ENCODE measurements around the gene SYNE2. TPM values are rescaled to one million over a fixed set of nuclear protein-coding genes. Genes with fewer than 3 reads are reported as not detected.

The SYNE2 gene
- total RNA-seq, 1 experiment from 2014 or later = 71.1 TPM

GRCh38 chr14:64000749-64001148 is 147.9 kb downstream of the SYNE2 start:
- ATAC-seq (no peak), DNase-seq (ENCODE audit: low spot score) (no peak)
- peaks cover 6% of the 10 kb centered on the region for H3K4me1 Mint-ChIP-seq
- H3K27me3 Mint-ChIP-seq (ENCODE audit: low read depth) = no peaks in the 10 kb centered on the region
- no peak for TF ChIP-seq ATF3 (CRISPR knock-in tag; conservative IDR thresholded peaks at IDR 0.05)
- H3K4me3 Mint-ChIP-seq = no peak overlapping the region
- POLR2A ChIA-PET = interaction anchor here (0.6 kb wide), 1 partner anchor 114 kb away, joined by 3 read pairs; no protein-coding TSS in a partner anchor
- H3K36me3 Mint-ChIP-seq = peaks cover 50% of the 10 kb centered on the region
- CTCF ChIA-PET = no interaction called here
- H3K9me3 Mint-ChIP-seq = no peaks in the 10 kb centered on the region
- no peak overlapping the region for H3K27ac Mint-ChIP-seq

DNA sequence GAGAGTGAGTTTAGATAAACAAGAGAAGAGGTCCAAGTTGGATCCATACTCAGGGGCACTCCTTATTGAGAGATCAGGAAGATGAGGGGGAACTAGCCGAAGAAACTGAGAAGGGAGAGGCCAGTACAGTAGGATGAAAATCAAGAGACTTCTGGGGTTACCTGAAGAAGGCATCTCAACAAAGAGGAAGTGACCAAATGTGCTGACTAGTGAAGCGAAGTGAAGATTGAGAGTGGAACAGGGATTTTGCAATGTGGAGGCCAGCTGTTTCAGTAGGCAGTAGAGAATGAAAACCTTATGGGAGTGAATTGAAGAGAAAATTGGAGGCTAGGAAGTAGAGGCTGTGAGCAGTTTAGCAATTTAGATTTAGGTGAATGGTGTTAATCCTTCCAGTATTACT is 153.0 kb downstream of the SYNE2 start:
- no peak overlapping the region for H3K4me3 Mint-ChIP-seq
- CTCF ChIA-PET = no interaction called here
- TF ChIP-seq SOX15 (CRISPR knock-in tag; IDR thresholded peaks at IDR 0.05) (no peak), ERG (CRISPR knock-in tag; IDR thresholded peaks at IDR 0.05) (no peak), RORB (CRISPR knock-in tag; IDR thresholded peaks at IDR 0.05) (no peak), ZNF423 (CRISPR knock-in tag; IDR thresholded peaks at IDR 0.05) (no peak), CBFB (CRISPR knock-in tag; IDR thresholded peaks at IDR 0.05; ENCODE audit: low read depth) (no peak), ATF3 (CRISPR knock-in tag; conservative IDR thresholded peaks at IDR 0.05) (no peak), FOXP4 (CRISPR knock-in tag; IDR thresholded peaks at IDR 0.05) (no peak), JUN (CRISPR knock-in tag; IDR thresholded peaks at IDR 0.05) (no peak), SMAD4 (CRISPR knock-in tag; IDR thresholded peaks at IDR 0.05) (no peak), HMGA2 (CRISPR knock-in tag; IDR thresholded peaks at IDR 0.05) (no peak), ZNF396 (CRISPR knock-in tag; IDR thresholded peaks at IDR 0.05; ENCODE audit: borderline replicate concordance) (no peak), NR2C2 (CRISPR knock-in tag; IDR thresholded peaks at IDR 0.05) (no peak), RELA (CRISPR knock-in tag; IDR thresholded peaks at IDR 0.05; ENCODE audit: borderline replicate concordance) (no peak), STAT6 (CRISPR knock-in tag; conservative IDR thresholded peaks at IDR 0.05; ENCODE audit: low read depth) (no peak), PRRX2 (CRISPR knock-in tag; IDR thresholded peaks at IDR 0.05) (no peak)
- TF ChIP-seq, protein P1, sequence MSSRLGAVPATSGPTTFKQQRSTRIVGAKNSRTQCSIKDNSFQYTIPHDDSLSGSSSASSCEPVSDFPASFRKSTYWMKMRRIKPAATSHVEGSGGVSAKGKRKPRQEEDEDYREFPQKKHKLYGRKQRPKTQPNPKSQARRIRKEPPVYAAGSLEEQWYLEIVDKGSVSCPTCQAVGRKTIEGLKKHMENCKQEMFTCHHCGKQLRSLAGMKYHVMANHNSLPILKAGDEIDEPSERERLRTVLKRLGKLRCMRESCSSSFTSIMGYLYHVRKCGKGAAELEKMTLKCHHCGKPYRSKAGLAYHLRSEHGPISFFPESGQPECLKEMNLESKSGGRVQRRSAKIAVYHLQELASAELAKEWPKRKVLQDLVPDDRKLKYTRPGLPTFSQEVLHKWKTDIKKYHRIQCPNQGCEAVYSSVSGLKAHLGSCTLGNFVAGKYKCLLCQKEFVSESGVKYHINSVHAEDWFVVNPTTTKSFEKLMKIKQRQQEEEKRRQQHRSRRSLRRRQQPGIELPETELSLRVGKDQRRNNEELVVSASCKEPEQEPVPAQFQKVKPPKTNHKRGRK (CRISPR knock-in tag; IDR thresholded peaks at IDR 0.05; ENCODE audit: borderline replicate concordance) = no peak
- TF ChIP-seq, protein P2, sequence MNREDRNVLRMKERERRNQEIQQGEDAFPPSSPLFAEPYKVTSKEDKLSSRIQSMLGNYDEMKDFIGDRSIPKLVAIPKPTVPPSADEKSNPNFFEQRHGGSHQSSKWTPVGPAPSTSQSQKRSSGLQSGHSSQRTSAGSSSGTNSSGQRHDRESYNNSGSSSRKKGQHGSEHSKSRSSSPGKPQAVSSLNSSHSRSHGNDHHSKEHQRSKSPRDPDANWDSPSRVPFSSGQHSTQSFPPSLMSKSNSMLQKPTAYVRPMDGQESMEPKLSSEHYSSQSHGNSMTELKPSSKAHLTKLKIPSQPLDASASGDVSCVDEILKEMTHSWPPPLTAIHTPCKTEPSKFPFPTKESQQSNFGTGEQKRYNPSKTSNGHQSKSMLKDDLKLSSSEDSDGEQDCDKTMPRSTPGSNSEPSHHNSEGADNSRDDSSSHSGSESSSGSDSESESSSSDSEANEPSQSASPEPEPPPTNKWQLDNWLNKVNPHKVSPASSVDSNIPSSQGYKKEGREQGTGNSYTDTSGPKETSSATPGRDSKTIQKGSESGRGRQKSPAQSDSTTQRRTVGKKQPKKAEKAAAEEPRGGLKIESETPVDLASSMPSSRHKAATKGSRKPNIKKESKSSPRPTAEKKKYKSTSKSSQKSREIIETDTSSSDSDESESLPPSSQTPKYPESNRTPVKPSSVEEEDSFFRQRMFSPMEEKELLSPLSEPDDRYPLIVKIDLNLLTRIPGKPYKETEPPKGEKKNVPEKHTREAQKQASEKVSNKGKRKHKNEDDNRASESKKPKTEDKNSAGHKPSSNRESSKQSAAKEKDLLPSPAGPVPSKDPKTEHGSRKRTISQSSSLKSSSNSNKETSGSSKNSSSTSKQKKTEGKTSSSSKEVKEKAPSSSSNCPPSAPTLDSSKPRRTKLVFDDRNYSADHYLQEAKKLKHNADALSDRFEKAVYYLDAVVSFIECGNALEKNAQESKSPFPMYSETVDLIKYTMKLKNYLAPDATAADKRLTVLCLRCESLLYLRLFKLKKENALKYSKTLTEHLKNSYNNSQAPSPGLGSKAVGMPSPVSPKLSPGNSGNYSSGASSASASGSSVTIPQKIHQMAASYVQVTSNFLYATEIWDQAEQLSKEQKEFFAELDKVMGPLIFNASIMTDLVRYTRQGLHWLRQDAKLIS (CRISPR knock-in tag; IDR thresholded peaks at IDR 0.05; ENCODE audit: borderline replicate concordance) = no peak
- no peaks in the 10 kb centered on the region for H3K4me1 Mint-ChIP-seq
- no peaks in the 10 kb centered on the region for H3K9me3 Mint-ChIP-seq
- no peaks in the 10 kb centered on the region for H3K27me3 Mint-ChIP-seq (ENCODE audit: low read depth)
- DNase-seq (ENCODE audit: low spot score) (no peak), ATAC-seq (no peak)
- H3K36me3 Mint-ChIP-seq = peaks cover 18% of the 10 kb centered on the region
- H3K27ac Mint-ChIP-seq = no peak overlapping the region
- POLR2A ChIA-PET = no interaction called here
